ENCODE data around the gene MYRIP.

GRCh38 chr3:40208251-40208650, 398.8 kb downstream of the MYRIP start:
- TF ChIP-seq, protein P1, sequence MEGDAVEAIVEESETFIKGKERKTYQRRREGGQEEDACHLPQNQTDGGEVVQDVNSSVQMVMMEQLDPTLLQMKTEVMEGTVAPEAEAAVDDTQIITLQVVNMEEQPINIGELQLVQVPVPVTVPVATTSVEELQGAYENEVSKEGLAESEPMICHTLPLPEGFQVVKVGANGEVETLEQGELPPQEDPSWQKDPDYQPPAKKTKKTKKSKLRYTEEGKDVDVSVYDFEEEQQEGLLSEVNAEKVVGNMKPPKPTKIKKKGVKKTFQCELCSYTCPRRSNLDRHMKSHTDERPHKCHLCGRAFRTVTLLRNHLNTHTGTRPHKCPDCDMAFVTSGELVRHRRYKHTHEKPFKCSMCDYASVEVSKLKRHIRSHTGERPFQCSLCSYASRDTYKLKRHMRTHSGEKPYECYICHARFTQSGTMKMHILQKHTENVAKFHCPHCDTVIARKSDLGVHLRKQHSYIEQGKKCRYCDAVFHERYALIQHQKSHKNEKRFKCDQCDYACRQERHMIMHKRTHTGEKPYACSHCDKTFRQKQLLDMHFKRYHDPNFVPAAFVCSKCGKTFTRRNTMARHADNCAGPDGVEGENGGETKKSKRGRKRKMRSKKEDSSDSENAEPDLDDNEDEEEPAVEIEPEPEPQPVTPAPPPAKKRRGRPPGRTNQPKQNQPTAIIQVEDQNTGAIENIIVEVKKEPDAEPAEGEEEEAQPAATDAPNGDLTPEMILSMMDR (IDR thresholded peaks at IDR 0.05; ENCODE audit: low read depth, low read length, poor library complexity, severe bottlenecking) = no peak
- TF ChIP-seq EZH2phosphoT487 (IDR thresholded peaks at IDR 0.05; ENCODE audit: borderline replicate concordance, low read length) = no peak

Measured in DOHH2 (cell line).